ENCODE data around the gene RPL39L.

RPL39L gene

DNA sequence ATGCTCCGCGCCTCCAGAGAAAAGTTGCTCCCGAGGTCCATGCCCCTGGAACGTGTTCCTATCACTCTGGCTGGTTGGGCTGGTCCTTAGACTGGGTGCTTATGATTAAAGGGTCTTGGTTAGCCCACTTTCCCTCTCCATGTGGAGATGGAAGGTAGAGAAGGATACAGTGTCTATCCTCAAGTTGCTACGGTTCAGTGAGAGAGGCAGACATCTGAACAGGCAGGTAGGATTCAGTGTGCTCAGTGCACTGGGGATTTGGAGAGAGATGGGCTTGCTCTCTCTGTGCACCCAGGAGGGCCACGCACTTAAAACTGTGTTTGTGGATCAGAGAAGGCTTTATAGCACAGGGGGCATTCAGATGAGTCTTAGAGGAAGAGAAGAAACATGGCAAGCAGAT is 63.0 kb downstream of the RPL39L start:
- Histone ChIP-seq H3K9ac (ENCODE audit: low read length) (no peak overlapping the region), H3K36me3 (ENCODE audit: insufficient read depth, low read length) (no peaks in the 10 kb centered on the region), H3K27me3 (ENCODE audit: control insufficient read depth in 1 of 2, insufficient read depth in 2 of 2, low read length in 2 of 2) (no peaks in the 10 kb centered on the region), H3K9me3 (ENCODE audit: low read length) (no peaks in the 10 kb centered on the region), H3K4me3 (ENCODE audit: low read depth in 1 of 2, low read length in 2 of 2) (no peak overlapping the region), H3K27ac (ENCODE audit: low read depth, low read length) (no peak overlapping the region), H3K4me1 (ENCODE audit: insufficient read depth, low read length) (no peaks in the 10 kb centered on the region)

GRCh38 chr3:187074846-187075245 is 64.5 kb downstream of the RPL39L start:
- Histone ChIP-seq H3K9ac (ENCODE audit: low read length) (no peak overlapping the region), H3K27me3 (ENCODE audit: control insufficient read depth in 1 of 2, insufficient read depth in 2 of 2, low read length in 2 of 2) (no peaks in the 10 kb centered on the region), H3K36me3 (ENCODE audit: insufficient read depth, low read length) (no peaks in the 10 kb centered on the region), H3K27ac (ENCODE audit: low read depth, low read length) (no peak overlapping the region), H3K9me3 (ENCODE audit: low read length) (no peaks in the 10 kb centered on the region), H3K4me3 (ENCODE audit: low read depth in 1 of 2, low read length in 2 of 2) (no peak overlapping the region), H3K4me1 (ENCODE audit: insufficient read depth, low read length) (no peaks in the 10 kb centered on the region)

DNA sequence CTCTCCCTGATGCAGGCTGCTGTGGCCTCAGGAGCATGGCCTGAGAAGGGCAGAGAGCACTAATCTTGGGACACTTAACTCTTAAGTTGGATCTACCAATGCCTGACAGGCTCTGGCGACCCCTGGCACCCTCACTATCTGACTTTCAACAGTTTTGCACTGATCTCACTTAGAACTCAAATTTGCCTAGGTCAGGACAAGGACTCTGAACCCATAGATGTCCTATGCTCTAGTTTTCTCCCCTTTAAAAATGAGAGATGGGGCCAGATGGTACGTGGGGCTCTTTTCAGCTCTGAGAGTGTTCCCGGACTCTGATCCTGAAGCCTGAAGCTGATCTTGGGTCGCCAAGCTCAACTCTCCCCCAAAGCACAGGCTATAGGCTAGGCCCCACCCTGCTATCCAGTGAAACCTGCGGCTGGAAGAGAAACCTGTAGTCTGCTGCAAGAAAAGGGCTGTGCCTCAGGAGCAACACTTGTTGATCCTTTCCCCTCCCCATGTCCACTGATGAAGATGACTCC is 65.7 kb downstream of the RPL39L start:
- no peak overlapping the region for H3K27ac ChIP-seq (ENCODE audit: low read depth, low read length)
- no peaks in the 10 kb centered on the region for H3K4me1 ChIP-seq (ENCODE audit: insufficient read depth, low read length)
- no peaks in the 10 kb centered on the region for H3K36me3 ChIP-seq (ENCODE audit: insufficient read depth, low read length)

GRCh38 chr3:187072511-187072910 is 66.8 kb downstream of the RPL39L start:
- H3K27me3 ChIP-seq (ENCODE audit: control insufficient read depth in 1 of 2, insufficient read depth in 2 of 2, low read length in 2 of 2), result no peaks in the 10 kb centered on the region
- no peaks in the 10 kb centered on the region for H3K36me3 ChIP-seq (ENCODE audit: insufficient read depth, low read length)
- no peak overlapping the region for H3K27ac ChIP-seq (ENCODE audit: low read depth, low read length)
- H3K4me1 ChIP-seq (ENCODE audit: insufficient read depth, low read length), result no peaks in the 10 kb centered on the region
- no peaks in the 10 kb centered on the region for H3K9me3 ChIP-seq (ENCODE audit: low read length)
- no peak overlapping the region for H3K4me3 ChIP-seq (ENCODE audit: low read depth in 1 of 2, low read length in 2 of 2)
- H3K9ac ChIP-seq (ENCODE audit: low read length), result no peak overlapping the region

More for the DNA sequence above, 65.7 kb downstream of the RPL39L start:
- no peak overlapping the region for H3K4me3 ChIP-seq (ENCODE audit: low read depth in 1 of 2, low read length in 2 of 2)
- no peaks in the 10 kb centered on the region for H3K9me3 ChIP-seq (ENCODE audit: low read length)
- no peaks in the 10 kb centered on the region for H3K27me3 ChIP-seq (ENCODE audit: control insufficient read depth in 1 of 2, insufficient read depth in 2 of 2, low read length in 2 of 2)
- no peak overlapping the region for H3K9ac ChIP-seq (ENCODE audit: low read length)

- H3K27ac ChIP-seq (ENCODE audit: low read depth, low read length), result no peak overlapping the region
- H3K9ac ChIP-seq (ENCODE audit: low read length), result no peak overlapping the region
- H3K4me1 ChIP-seq (ENCODE audit: insufficient read depth, low read length), result no peaks in the 10 kb centered on the region
- no peaks in the 10 kb centered on the region for H3K9me3 ChIP-seq (ENCODE audit: low read length)
- H3K27me3 ChIP-seq (ENCODE audit: control insufficient read depth in 1 of 2, insufficient read depth in 2 of 2, low read length in 2 of 2), result no peaks in the 10 kb centered on the region
- no peaks in the 10 kb centered on the region for H3K36me3 ChIP-seq (ENCODE audit: insufficient read depth, low read length)
- H3K4me3 ChIP-seq (ENCODE audit: low read depth in 1 of 2, low read length in 2 of 2), result no peak overlapping the region
Observed at GRCh38 chr3:187072102-187072501, 67.2 kb downstream of the RPL39L start.
